Brain microvascular endothelial cell (primary cell): ENCODE results near the gene BST2.

Source experiments
- DNase-seq: peaks from one replicate; pipeline ENCODE4 v3.0.0-alpha.2; 2020
- H3K27ac ChIP-seq: fragments of 250-450 bp; sonication (Bioruptor Pico); 2 replicates; pipeline ENCODE4 v1.5.1; 2020; ENCODE audit warnings: mild to moderate bottlenecking, moderate library complexity
- H3K27me3 ChIP-seq: fragments of 250-450 bp; sonication (Bioruptor Pico); replicated peaks from 2 replicates; pipeline ENCODE4 v1.5.1; 2020; ENCODE audit warnings: mild to moderate bottlenecking
- H3K36me3 ChIP-seq: fragments of 250-450 bp; sonication (Bioruptor Pico); replicated peaks from 2 replicates; pipeline ENCODE4 v1.5.1; 2020; ENCODE audit warnings: mild to moderate bottlenecking
- H3K4me3 ChIP-seq: 2 replicates; pipeline ENCODE4 v1.5.1; 2011; ENCODE audit warnings: low read depth, mild to moderate bottlenecking, control low read depth, low read length, moderate library complexity
- in situ Hi-C: cut with HindIII; loops from 2 replicates; pipeline ENCODE4 v1.10.0; 2017; ENCODE audit warnings: low sequenced_read_pairs, low pct_ligation_motif_present
- TF ChIP-seq, protein P1 (sequence below): IDR thresholded peaks from 2 replicates; pipeline ENCODE4 v1.5.1; 2011; ENCODE audit warnings: low read depth, mild to moderate bottlenecking, moderate library complexity, low read length, control low read depth, inconsistent platforms; ENCODE audit errors: missing control alignments

The BST2 gene

GRCh38 chr19:17405250-17406045 lies at the start of gene BST2:
Gene BST2, minus strand, starts transcription at chr19:17405630. Its CDS starts 55 bp downstream, at chr19:17405575.
- peak; percentile 21 for DNase-seq
- TF ChIP-seq, protein P1, sequence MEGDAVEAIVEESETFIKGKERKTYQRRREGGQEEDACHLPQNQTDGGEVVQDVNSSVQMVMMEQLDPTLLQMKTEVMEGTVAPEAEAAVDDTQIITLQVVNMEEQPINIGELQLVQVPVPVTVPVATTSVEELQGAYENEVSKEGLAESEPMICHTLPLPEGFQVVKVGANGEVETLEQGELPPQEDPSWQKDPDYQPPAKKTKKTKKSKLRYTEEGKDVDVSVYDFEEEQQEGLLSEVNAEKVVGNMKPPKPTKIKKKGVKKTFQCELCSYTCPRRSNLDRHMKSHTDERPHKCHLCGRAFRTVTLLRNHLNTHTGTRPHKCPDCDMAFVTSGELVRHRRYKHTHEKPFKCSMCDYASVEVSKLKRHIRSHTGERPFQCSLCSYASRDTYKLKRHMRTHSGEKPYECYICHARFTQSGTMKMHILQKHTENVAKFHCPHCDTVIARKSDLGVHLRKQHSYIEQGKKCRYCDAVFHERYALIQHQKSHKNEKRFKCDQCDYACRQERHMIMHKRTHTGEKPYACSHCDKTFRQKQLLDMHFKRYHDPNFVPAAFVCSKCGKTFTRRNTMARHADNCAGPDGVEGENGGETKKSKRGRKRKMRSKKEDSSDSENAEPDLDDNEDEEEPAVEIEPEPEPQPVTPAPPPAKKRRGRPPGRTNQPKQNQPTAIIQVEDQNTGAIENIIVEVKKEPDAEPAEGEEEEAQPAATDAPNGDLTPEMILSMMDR = no peak
- no peak within 1 kb of the TSS for H3K4me3 ChIP-seq
- no peaks in the 10 kb centered on the region for H3K36me3 ChIP-seq
- no peaks in the 10 kb centered on the region for H3K27me3 ChIP-seq
- H3K27ac ChIP-seq = no peak within 1 kb of the TSS
- in situ Hi-C loops = no loop called here

- in situ Hi-C loops = no loop called here
- Histone ChIP-seq H3K27ac (no peak overlapping the region), H3K4me3 (no peak overlapping the region), H3K27me3 (peaks cover 23% of the 10 kb centered on the region), H3K36me3 (no peaks in the 10 kb centered on the region)
- TF ChIP-seq, protein P1 = no peak
- DNase-seq = no peak
These were observed 49.2 kb upstream of the BST2 start for GRCh38 chr19:17454576-17455071.

DNA sequence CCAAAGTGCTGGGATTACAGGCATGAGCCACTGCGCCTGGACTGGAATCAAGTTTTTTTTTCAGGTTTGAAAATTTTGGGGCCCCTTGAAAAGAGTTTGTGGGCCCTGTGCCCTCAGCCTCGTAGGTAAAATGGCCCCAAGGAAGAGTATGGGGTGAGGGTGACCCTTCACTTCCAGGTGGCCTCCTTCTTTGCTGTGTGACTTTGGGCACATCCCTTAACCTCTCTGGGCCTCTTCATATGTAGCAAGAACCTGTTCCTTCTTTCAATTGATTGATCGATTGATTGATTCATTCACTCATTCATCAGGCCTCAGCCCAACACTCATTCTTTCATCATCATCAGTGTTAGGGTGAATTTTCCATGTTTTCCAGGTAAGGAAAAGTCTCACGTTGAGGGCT lies 46.4 kb upstream of the BST2 start:
- H3K27ac ChIP-seq = no peak overlapping the region
- H3K27me3 ChIP-seq = peaks cover 35% of the 10 kb centered on the region
- no peaks in the 10 kb centered on the region for H3K36me3 ChIP-seq
- in situ Hi-C loops = no loop called here
- no peak overlapping the region for H3K4me3 ChIP-seq
- DNase-seq = no peak
- TF ChIP-seq, protein P1 = no peak

GRCh38 chr19:17450264-17451075 lies 45.0 kb upstream of the BST2 start:
- Histone ChIP-seq H3K27me3 (peaks cover 27% of the 10 kb centered on the region), H3K27ac (no peak overlapping the region), H3K4me3 (no peak overlapping the region), H3K36me3 (no peaks in the 10 kb centered on the region)
- TF ChIP-seq, protein P1 = no peak
- in situ Hi-C loops = no loop called here
- no peak for DNase-seq

- in situ Hi-C loops = no loop called here
- no peak for DNase-seq
- H3K27ac ChIP-seq = no peak within 1 kb of the TSS
- peak within 1 kb of the TSS; percentile 37 for H3K4me3 ChIP-seq
- TF ChIP-seq, protein P1 = peak; percentile 56
- H3K36me3 ChIP-seq = no peaks in the 10 kb centered on the region
- H3K27me3 ChIP-seq = peaks cover 13% of the 10 kb centered on the region
These were observed 42.9 kb upstream of the BST2 start, which contains the start of gene TMEM221 for GRCh38 chr19:17448131-17448967. Gene TMEM221, minus strand, starts transcription at chr19:17448668. Its CDS starts 206 bp downstream, at chr19:17448462.
